HepG2 (cell line): Measurements from ENCODE around the gene IGFN1. TPM values are rescaled to one million over a fixed set of nuclear protein-coding genes. Genes with fewer than 3 reads are reported as not detected.

Source experiments
- ATAC-seq: fragments of 200-7000 bp; cut with Tn5 transposase; 3 replicates; pipeline ENCODE4 v1.9.1; 2020; ENCODE audit warnings: mild to moderate bottlenecking, moderate library complexity
- BruUV-seq: library from RNA; stranded (reverse); fragments of 400-500 nt; replicated peaks from 2 replicates; lab custom pipeline; 2021; lab: Mats Ljungman, UMichigan
- CTCF ChIA-PET: fragments of 300-600 bp; formaldehyde crosslinking; extraction: SDS; loops from one replicate; lab custom pipeline; 2021; ENCODE audit warnings: low total read pairs, inconsistent platforms, low intra/inter-chr PET ratio; lab: Yijun Ruan, JAX
- POLR2A ChIA-PET: fragments of 350-600 bp; sonication (Branson Sonifier 250); formaldehyde crosslinking; loops from one replicate; lab custom pipeline; 2020; ENCODE audit warnings: antibody characterized with exemption, inconsistent platforms; lab: Yijun Ruan, JAX
- DNase-seq: peaks from one replicate; pipeline ENCODE4 v3.0.0-alpha.2; 2015; ENCODE audit warnings: low spot score
- FAIRE-seq: peaks from 3 replicates; lab custom pipeline; 2011; peaks lifted over from hg19 to GRCh38; lab: Jason Lieb, UNC
- H2AFZ ChIP-seq: one replicate; pipeline ENCODE4 v1.6.1; 2011; ENCODE audit warnings: low read length, inconsistent platforms
- H3K27ac ChIP-seq: fragments of 300-600 bp; 3 replicates; pipeline ENCODE4 v1.8.0; 2011; ENCODE audit warnings: mixed run types, mild to moderate bottlenecking, mixed read lengths, low read length, inconsistent platforms; ENCODE audit not compliant: insufficient read depth; ENCODE audit errors: extremely low read length
- H3K27me3 ChIP-seq, 2 experiments: fragments of 200-600 bp in 1 of 2; 2 replicates in 1 of 2; 3 replicates in 1 of 2; pipeline versions ENCODE4 v1.6.0 to v1.8.0; 2011; ENCODE audit warnings: low read length in 2 of 2, mild to moderate bottlenecking in 2 of 2, moderate library complexity in 2 of 2, inconsistent platforms in 1 of 2; ENCODE audit not compliant: insufficient read depth in 2 of 2, control insufficient read depth in 1 of 2
- H3K36me3 ChIP-seq, 2 experiments: fragments of 200-600 bp in 1 of 2; replicated peaks in 1 of 2; 2 replicates in 1 of 2; 3 replicates in 1 of 2; pipeline versions ENCODE4 v1.5.1 to v1.8.0; 2011; ENCODE audit warnings: low read length in 2 of 2, inconsistent platforms in 1 of 2; ENCODE audit not compliant: insufficient read depth in 2 of 2, control insufficient read depth in 1 of 2
- H3K4me1 ChIP-seq: 2 replicates; pipeline ENCODE4 v1.5.1; 2012; ENCODE audit warnings: low read length, inconsistent platforms; ENCODE audit not compliant: insufficient read depth
- H3K4me2 ChIP-seq: 2 replicates; pipeline ENCODE4 v1.6.0; 2011; ENCODE audit warnings: low read depth, low read length, inconsistent platforms
- H3K4me3 ChIP-seq, 3 experiments: fragments of 200-600 bp in 1 of 3; sonication (generic), shearing (Covaris generic) in 1 of 3; replicated peaks in 1 of 3; 2 replicates each; pipeline ENCODE4 v1.5.1; 2011 to 2016; ENCODE audit warnings: low read length in 3 of 3, inconsistent platforms in 2 of 3, low read depth in 2 of 3, mild to moderate bottlenecking in 2 of 3, control low read depth in 1 of 3, mixed read lengths in 1 of 3; ENCODE audit not compliant: insufficient read depth in 1 of 3
- H3K79me2 ChIP-seq: one replicate; pipeline ENCODE4 v1.6.1; 2011; ENCODE audit warnings: low read length, inconsistent platforms; ENCODE audit not compliant: insufficient read depth
- H3K9ac ChIP-seq: 2 replicates; pipeline ENCODE4 v1.6.0; 2011; ENCODE audit warnings: mild to moderate bottlenecking, low read depth, low read length, inconsistent platforms; ENCODE audit not compliant: insufficient read depth
- H3K9me3 ChIP-seq: 2 replicates; pipeline ENCODE4 v1.5.1; 2012; ENCODE audit warnings: mild to moderate bottlenecking, low read length
- H4K20me1 ChIP-seq: 2 replicates; pipeline ENCODE4 v1.6.0; 2011; ENCODE audit warnings: inconsistent platforms, mild to moderate bottlenecking, low read length, moderate library complexity; ENCODE audit not compliant: insufficient read depth
- CAMTA2 ChIP-seq: sonication (generic); formaldehyde crosslinking; IDR thresholded peaks from 2 replicates; pipeline ENCODE4 v1.4.0; 2020; ENCODE audit warnings: mild to moderate bottlenecking, missing genetic modification reagents, borderline replicate concordance
- CBX5 ChIP-seq: sonication (generic); formaldehyde crosslinking; IDR thresholded peaks from 2 replicates; pipeline ENCODE4 v1.4.0; 2020; ENCODE audit warnings: missing genetic modification reagents, borderline replicate concordance
- FIP1L1 ChIP-seq: fragments of 200-400 bp; formaldehyde crosslinking; IDR thresholded peaks from 2 replicates; pipeline ENCODE4 v1.6.1; 2018; ENCODE audit warnings: low read depth, mild to moderate bottlenecking, low read length, moderate library complexity, borderline replicate concordance; ENCODE audit not compliant: insufficient read depth
- HNF4A ChIP-seq: sonication (generic); formaldehyde crosslinking; IDR thresholded peaks from 2 replicates; pipeline ENCODE4 v1.4.0; 2020; ENCODE audit warnings: missing genetic modification reagents
- IKZF4 ChIP-seq: sonication (generic); formaldehyde crosslinking; IDR thresholded peaks from 2 replicates; pipeline ENCODE4 v1.5.1; 2020; ENCODE audit warnings: borderline replicate concordance, mild to moderate bottlenecking, low read depth, missing genetic modification reagents; ENCODE audit errors: not compliant biosample characterization
- JUND ChIP-seq: sonication (generic); formaldehyde crosslinking; IDR thresholded peaks from 2 replicates; pipeline ENCODE4 v1.8.0; 2022; ENCODE audit warnings: mild to moderate bottlenecking, missing genetic modification reagents
- MEF2D ChIP-seq: sonication (generic); formaldehyde crosslinking; IDR thresholded peaks from 2 replicates; pipeline ENCODE4 v1.5.1; 2020; ENCODE audit warnings: mild to moderate bottlenecking, missing genetic modification reagents
- NR2F1 ChIP-seq, 2 experiments: fragments of 450-650 bp in 1 of 2; formaldehyde crosslinking in 1 of 2; IDR thresholded peaks; 2 replicates each; pipeline versions ENCODE4 v1.5.0 to v1.6.1; 2016 to 2020; ENCODE audit warnings: mild to moderate bottlenecking in 1 of 2, missing compliant biosample characterization in 1 of 2, missing genetic modification reagents in 1 of 2, moderate library complexity in 1 of 2
- PAWR ChIP-seq: sonication (generic); formaldehyde crosslinking; IDR thresholded peaks from 2 replicates; pipeline ENCODE4 v1.4.0; 2020; ENCODE audit warnings: missing genetic modification reagents, mild to moderate bottlenecking, borderline replicate concordance
- ZNF432 ChIP-seq: sonication (generic); formaldehyde crosslinking; IDR thresholded peaks from 2 replicates; pipeline ENCODE4 v1.5.0; 2020; ENCODE audit warnings: missing genetic modification reagents, mild to moderate bottlenecking, borderline replicate concordance
- ZNF747 ChIP-seq: sonication (generic); formaldehyde crosslinking; IDR thresholded peaks from 2 replicates; pipeline ENCODE4 v1.8.1; 2023; ENCODE audit warnings: missing genetic modification reagents, mild to moderate bottlenecking, borderline replicate concordance
- ZZZ3 ChIP-seq: sonication (generic); formaldehyde crosslinking; IDR thresholded peaks from 2 replicates; pipeline ENCODE4 v1.4.0; 2020; ENCODE audit warnings: missing genetic modification reagents, mild to moderate bottlenecking, borderline replicate concordance
- WGBS: methylation state at CpG from one replicate; pipeline ENCODE4 v1.1.6; 2017; ENCODE audit warnings: low lambda C conversion rate; 5-methylcytosine and 5-hydroxymethylcytosine counted together
- in situ Hi-C: cut with HindIII; loops from 2 replicates; pipeline ENCODE4 v1.10.0; 2017; ENCODE audit warnings: low pct_unique_long_range_greater_than_20kb; ENCODE audit not compliant: extremely low pct_ligation_motif_present
- intact Hi-C: fragments of 100-400 bp; cut with micrococcal nuclease; formaldehyde crosslinking; loops from one replicate; pipeline ENCODE4 v1.10.0; 2022; ENCODE audit not compliant: unreplicated experiment
- polyA plus RNA-seq, 8 experiments: library from polyadenylated mRNA; depleted of rRNA in 3 of 8; stranded (reverse) in 7 of 8; unstranded in 1 of 8; fragments of >200 nt; fragmentation: Illumina TruSeq in 4 of 8; extraction: Trizol in 4 of 8; gene quantifications; 2 replicates each; pipeline versions ENCODE4 v1.2.1 to v1.2.3, GENCODE V29; 2011 to 2016; ENCODE audit warnings: low read depth in 4 of 8, missing spikeins in 1 of 8, mixed read lengths in 1 of 8; ENCODE audit not compliant: insufficient read depth in 1 of 8
- total RNA-seq, 5 experiments: library from RNA; depleted of rRNA; stranded (reverse); fragments of >200 nt; fragmentation: Illumina TruSeq; extraction: Trizol; gene quantifications; 2 replicates each; pipeline ENCODE4 v1.2.3, GENCODE V29; 2016; ENCODE audit warnings: low read depth in 1 of 5
- TF ChIP-seq, protein P1 (sequence below): sonication (generic); formaldehyde crosslinking; IDR thresholded peaks from 2 replicates; pipeline ENCODE4 v1.8.1; 2023; ENCODE audit warnings: mild to moderate bottlenecking, missing genetic modification reagents
- TF ChIP-seq, protein P2 (sequence below): sonication (generic); formaldehyde crosslinking; IDR thresholded peaks from 2 replicates; pipeline ENCODE4 v1.4.0; 2020; ENCODE audit warnings: mild to moderate bottlenecking, missing genetic modification reagents, borderline replicate concordance

The IGFN1 gene
- total and polyA plus RNA-seq, 2 of the 13 experiments (the other 11 are each of a cell fraction or from before 2014, with no cell fraction given), result 0.04 to 0.05 TPM

DNA sequence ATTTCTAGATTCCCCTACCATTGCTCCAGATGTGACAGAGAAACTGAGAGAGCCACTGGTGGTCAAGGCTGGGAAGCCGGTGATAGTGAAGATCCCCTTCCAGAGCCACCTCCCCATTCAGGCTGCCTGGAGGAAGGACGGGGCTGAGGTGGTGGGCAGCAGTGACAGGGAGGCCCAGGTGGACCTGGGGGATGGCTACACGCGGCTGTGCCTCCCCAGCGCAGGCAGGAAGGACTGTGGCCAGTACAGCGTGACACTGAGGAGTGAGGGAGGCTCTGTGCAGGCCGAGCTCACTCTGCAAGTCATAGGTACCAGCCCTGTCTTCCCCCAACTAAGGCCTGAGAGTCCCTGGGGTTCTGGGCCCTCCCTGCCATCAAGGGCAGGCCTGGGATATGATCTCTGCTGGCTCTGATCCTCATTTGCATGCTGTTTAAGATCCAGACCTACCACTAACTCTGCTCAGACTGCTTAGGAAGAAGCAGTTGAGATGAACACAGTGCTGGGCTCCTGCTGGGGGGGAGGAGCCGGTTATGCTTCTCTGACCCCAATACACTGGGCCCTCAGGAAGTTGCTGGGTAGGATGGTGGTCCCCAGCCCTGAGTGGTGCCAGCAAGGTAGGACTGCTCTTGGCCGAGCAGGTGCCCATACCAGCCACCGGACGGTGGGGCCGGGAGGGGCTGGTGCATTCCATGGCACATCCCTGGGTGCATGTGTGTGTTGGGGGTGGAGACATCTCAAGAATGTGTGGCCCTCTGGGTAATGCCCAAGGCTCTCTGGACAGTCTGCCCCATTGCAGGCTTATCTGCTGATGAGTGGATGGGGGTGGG, 25.1 kb downstream of the IGFN1 start:
- BruUV-seq, result no TSS peak
- CTCF ChIA-PET, result no interaction called here
- no peak overlapping the region for H2AFZ ChIP-seq
- H3K36me3 ChIP-seq, result no peaks in the 10 kb centered on the region
- H3K9me3 ChIP-seq, result no peaks in the 10 kb centered on the region
- TF ChIP-seq IKZF4 (CRISPR knock-in tag), result no peak
- TF ChIP-seq ZZZ3 (CRISPR knock-in tag), result no peak
- TF ChIP-seq FIP1L1, result no peak
- no peak for TF ChIP-seq PAWR (CRISPR knock-in tag)
- TF ChIP-seq, protein P1, sequence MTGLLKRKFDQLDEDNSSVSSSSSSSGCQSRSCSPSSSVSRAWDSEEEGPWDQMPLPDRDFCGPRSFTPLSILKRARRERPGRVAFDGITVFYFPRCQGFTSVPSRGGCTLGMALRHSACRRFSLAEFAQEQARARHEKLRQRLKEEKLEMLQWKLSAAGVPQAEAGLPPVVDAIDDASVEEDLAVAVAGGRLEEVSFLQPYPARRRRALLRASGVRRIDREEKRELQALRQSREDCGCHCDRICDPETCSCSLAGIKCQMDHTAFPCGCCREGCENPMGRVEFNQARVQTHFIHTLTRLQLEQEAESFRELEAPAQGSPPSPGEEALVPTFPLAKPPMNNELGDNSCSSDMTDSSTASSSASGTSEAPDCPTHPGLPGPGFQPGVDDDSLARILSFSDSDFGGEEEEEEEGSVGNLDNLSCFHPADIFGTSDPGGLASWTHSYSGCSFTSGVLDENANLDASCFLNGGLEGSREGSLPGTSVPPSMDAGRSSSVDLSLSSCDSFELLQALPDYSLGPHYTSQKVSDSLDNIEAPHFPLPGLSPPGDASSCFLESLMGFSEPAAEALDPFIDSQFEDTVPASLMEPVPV (CRISPR knock-in tag), result no peak
- no peak for TF ChIP-seq JUND (CRISPR knock-in tag)
- no peak for TF ChIP-seq CAMTA2
- no peak for TF ChIP-seq MEF2D (CRISPR knock-in tag)
- no peak for TF ChIP-seq ZNF747
- TF ChIP-seq, protein P2, sequence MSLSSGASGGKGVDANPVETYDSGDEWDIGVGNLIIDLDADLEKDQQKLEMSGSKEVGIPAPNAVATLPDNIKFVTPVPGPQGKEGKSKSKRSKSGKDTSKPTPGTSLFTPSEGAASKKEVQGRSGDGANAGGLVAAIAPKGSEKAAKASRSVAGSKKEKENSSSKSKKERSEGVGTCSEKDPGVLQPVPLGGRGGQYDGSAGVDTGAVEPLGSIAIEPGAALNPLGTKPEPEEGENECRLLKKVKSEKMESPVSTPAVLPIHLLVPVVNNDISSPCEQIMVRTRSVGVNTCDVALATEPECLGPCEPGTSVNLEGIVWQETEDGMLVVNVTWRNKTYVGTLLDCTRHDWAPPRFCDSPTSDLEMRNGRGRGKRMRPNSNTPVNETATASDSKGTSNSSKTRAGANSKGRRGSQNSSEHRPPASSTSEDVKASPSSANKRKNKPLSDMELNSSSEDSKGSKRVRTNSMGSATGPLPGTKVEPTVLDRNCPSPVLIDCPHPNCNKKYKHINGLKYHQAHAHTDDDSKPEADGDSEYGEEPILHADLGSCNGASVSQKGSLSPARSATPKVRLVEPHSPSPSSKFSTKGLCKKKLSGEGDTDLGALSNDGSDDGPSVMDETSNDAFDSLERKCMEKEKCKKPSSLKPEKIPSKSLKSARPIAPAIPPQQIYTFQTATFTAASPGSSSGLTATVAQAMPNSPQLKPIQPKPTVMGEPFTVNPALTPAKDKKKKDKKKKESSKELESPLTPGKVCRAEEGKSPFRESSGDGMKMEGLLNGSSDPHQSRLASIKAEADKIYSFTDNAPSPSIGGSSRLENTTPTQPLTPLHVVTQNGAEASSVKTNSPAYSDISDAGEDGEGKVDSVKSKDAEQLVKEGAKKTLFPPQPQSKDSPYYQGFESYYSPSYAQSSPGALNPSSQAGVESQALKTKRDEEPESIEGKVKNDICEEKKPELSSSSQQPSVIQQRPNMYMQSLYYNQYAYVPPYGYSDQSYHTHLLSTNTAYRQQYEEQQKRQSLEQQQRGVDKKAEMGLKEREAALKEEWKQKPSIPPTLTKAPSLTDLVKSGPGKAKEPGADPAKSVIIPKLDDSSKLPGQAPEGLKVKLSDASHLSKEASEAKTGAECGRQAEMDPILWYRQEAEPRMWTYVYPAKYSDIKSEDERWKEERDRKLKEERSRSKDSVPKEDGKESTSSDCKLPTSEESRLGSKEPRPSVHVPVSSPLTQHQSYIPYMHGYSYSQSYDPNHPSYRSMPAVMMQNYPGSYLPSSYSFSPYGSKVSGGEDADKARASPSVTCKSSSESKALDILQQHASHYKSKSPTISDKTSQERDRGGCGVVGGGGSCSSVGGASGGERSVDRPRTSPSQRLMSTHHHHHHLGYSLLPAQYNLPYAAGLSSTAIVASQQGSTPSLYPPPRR (CRISPR knock-in tag), result no peak
- no peak for TF ChIP-seq CBX5 (CRISPR knock-in tag)
- TF ChIP-seq ZNF432 (CRISPR knock-in tag), result no peak
- TF ChIP-seq NR2F1 (CRISPR knock-in tag; IDR thresholded peaks at IDR 0.05), result no peak
- no peak for TF ChIP-seq HNF4A (CRISPR knock-in tag)
- TF ChIP-seq, all 625 proteins: peak for 0
- no peak; the same call in 2 of the 3 replicates for ATAC-seq
- Histone ChIP-seq H3K27me3 (peaks cover 0 to 35% of the 10 kb centered on the region in 2 experiments; a peak in 3 of 5 replicates), H4K20me1 (no peaks in the 10 kb centered on the region), H3K9ac (no peak overlapping the region), H3K4me2 (no peak overlapping the region), H3K4me3 (no peak overlapping the region), H3K4me1 (peaks cover 16% of the 10 kb centered on the region), H3K27ac (no peak overlapping the region), H3K79me2 (no peaks in the 10 kb centered on the region)
- DNase-seq, result no peak
- WGBS, result 19% methylated on average over 7 of the region's 12 CpGs
- in situ Hi-C loops, result loop anchor here (5.0 kb wide), 1 partner anchor 68 kb away; no protein-coding TSS in a partner anchor
- FAIRE-seq, result no peak
- intact Hi-C loops, result no loop called here
- POLR2A ChIA-PET, result no interaction called here
